CD4-positive, CD25-positive, alpha-beta regulatory T cell (primary cell): Measurements from ENCODE around the gene ABHD4. TPM values are rescaled to one million over a fixed set of nuclear protein-coding genes. Genes with fewer than 3 reads are reported as not detected.

Experiments used
- ATAC-seq, 2 donors: fragments of 150-1000 bp; cut with Tn5 transposase; one replicate each; pipeline ENCODE4 v1.10.0; 2021; ENCODE audit warnings: low read depth in 2 of 2, moderate number of reproducible peaks in 2 of 2, moderate library complexity in 1 of 2
- DNase-seq, 3 donors: peaks; one replicate each; pipeline versions ENCODE4 v3.0.0 to v3.0.0-alpha.2; 2012 to 2022; ENCODE audit warnings: mixed read lengths in 1 of 3
- H3K27ac ChIP-seq: one replicate; pipeline ENCODE4 v1.7.0; 2013; ENCODE audit warnings: mild to moderate bottlenecking, low read length; ENCODE audit not compliant: insufficient read depth, poor library complexity, severe bottlenecking
- H3K27me3 ChIP-seq: one replicate; pipeline ENCODE4 v1.7.0; 2013; ENCODE audit warnings: low read length; ENCODE audit not compliant: control insufficient read depth, insufficient read depth
- H3K36me3 ChIP-seq: one replicate; pipeline ENCODE4 v1.7.0; 2013; ENCODE audit warnings: mild to moderate bottlenecking, low read length, moderate library complexity; ENCODE audit not compliant: control insufficient read depth, insufficient read depth
- H3K4me1 ChIP-seq: 2 replicates; pipeline ENCODE4 v1.7.0; 2013; ENCODE audit warnings: mild to moderate bottlenecking, low read length; ENCODE audit not compliant: insufficient read depth, control insufficient read depth, poor library complexity, severe bottlenecking
- H3K4me3 ChIP-seq: one replicate; pipeline ENCODE4 v1.7.0; 2013; ENCODE audit warnings: low read depth, mild to moderate bottlenecking, low read length, moderate library complexity
- H3K9me3 ChIP-seq, 2 experiments: 1 replicate in 1 of 2; 2 replicates in 1 of 2; pipeline ENCODE4 v1.7.0; 2013; ENCODE audit warnings: low read length in 2 of 2, mild to moderate bottlenecking in 1 of 2, moderate library complexity in 1 of 2; ENCODE audit not compliant: control insufficient read depth in 2 of 2
- H3K27ac Mint-ChIP-seq, 3 donors: one replicate each; pipeline ENCODE4 v1.8.0; 2020 to 2022; ENCODE audit warnings: mild to moderate bottlenecking in 3 of 3, mixed read lengths in 3 of 3, moderate library complexity in 2 of 3
- H3K27me3 Mint-ChIP-seq: one replicate; pipeline ENCODE4 v1.8.0; 2022; ENCODE audit warnings: mild to moderate bottlenecking, mixed read lengths
- H3K36me3 Mint-ChIP-seq: one replicate; pipeline ENCODE4 v1.8.0; 2020; ENCODE audit warnings: mixed read lengths
- H3K4me1 Mint-ChIP-seq, 4 donors: one replicate each; pipeline ENCODE4 v1.8.0; 2020 to 2022; ENCODE audit warnings: mixed read lengths in 4 of 4, mild to moderate bottlenecking in 1 of 4
- H3K4me3 Mint-ChIP-seq, 4 donors: one replicate each; pipeline ENCODE4 v1.8.0; 2020 to 2022; ENCODE audit warnings: mild to moderate bottlenecking in 4 of 4, mixed read lengths in 4 of 4, moderate library complexity in 3 of 4
- H3K9me3 Mint-ChIP-seq, 7 donors: one replicate each; pipeline ENCODE4 v1.8.0; 2020 to 2022; ENCODE audit warnings: mixed read lengths in 7 of 7, mild to moderate bottlenecking in 3 of 7, moderate library complexity in 2 of 7
- polyA plus RNA-seq, 4 donors: library from polyadenylated mRNA; unstranded; fragments of 300-500 nt; fragmentation: Illumina TruSeq; gene quantifications; one replicate each; pipeline ENCODE4 v1.2.3, GENCODE V29; 2021
- total RNA-seq: library from RNA; stranded (reverse); gene quantifications from one replicate; pipeline ENCODE4 v1.2.3, GENCODE V29; 2022

Gene ABHD4
- total and polyA plus RNA-seq, 5 donors from 2014 or later, result 10.1 to 13.4 (median 10.7) TPM

- Histone ChIP-seq H3K4me3 (no peak overlapping the region), H3K36me3 (peaks cover 35% of the 10 kb centered on the region), H3K4me1 (peaks cover 16% of the 10 kb centered on the region), H3K9me3 (no peaks in the 10 kb centered on the region), H3K27me3 (no peaks in the 10 kb centered on the region), H3K27ac (no peak overlapping the region)
- peaks cover 45% of the 10 kb centered on the region for H3K36me3 Mint-ChIP-seq
- no peak for ATAC-seq
- H3K9me3 Mint-ChIP-seq, result peaks cover 0 to 3% (median 0%) of the 10 kb centered on the region in 7 donors
- H3K27me3 Mint-ChIP-seq, result peaks cover 1% of the 10 kb centered on the region
- peak overlapping the region in 1 of 3 donors; percentile 20 for H3K27ac Mint-ChIP-seq
- DNase-seq, result no peak
- peak overlapping the region in 1 of 4 donors; percentile 4 for H3K4me3 Mint-ChIP-seq
- H3K4me1 Mint-ChIP-seq, result peaks cover 8 to 40% (median 30%) of the 10 kb centered on the region in 4 donors
These were observed 3.4 kb downstream of the ABHD4 start for GRCh38 chr14:22601456-22601855.

- peak overlapping the region in 1 of 4 donors; percentile 4 for H3K4me3 Mint-ChIP-seq
- H3K27ac Mint-ChIP-seq, result peak overlapping the region in 1 of 3 donors; percentile 37
- no peaks in the 10 kb centered on the region for H3K27me3 ChIP-seq
- peaks cover 48% of the 10 kb centered on the region for H3K36me3 Mint-ChIP-seq
- H3K27me3 Mint-ChIP-seq, result no peaks in the 10 kb centered on the region
- H3K9me3 Mint-ChIP-seq, result peaks cover 0 to 3% (median 0%) of the 10 kb centered on the region in 7 donors
- H3K9me3 ChIP-seq, result no peaks in the 10 kb centered on the region
- H3K4me1 Mint-ChIP-seq, result peaks cover 8 to 40% (median 30%) of the 10 kb centered on the region in 4 donors
- ATAC-seq (no peak), DNase-seq (no peak)
- H3K36me3 ChIP-seq, result peaks cover 41% of the 10 kb centered on the region
- H3K27ac ChIP-seq, result no peak overlapping the region
- H3K4me3 ChIP-seq, result no peak overlapping the region
- H3K4me1 ChIP-seq, result peaks cover 16% of the 10 kb centered on the region
These were observed 3.9 kb downstream of the ABHD4 start for GRCh38 chr14:22601996-22602395.

- H3K36me3 Mint-ChIP-seq, result peaks cover 53% of the 10 kb centered on the region
- peaks cover 0 to 3% (median 0%) of the 10 kb centered on the region in 7 donors for H3K9me3 Mint-ChIP-seq
- peaks cover 8 to 34% (median 27%) of the 10 kb centered on the region in 4 donors for H3K4me1 Mint-ChIP-seq
- peak overlapping the region in 1 of 4 donors; percentile 4 for H3K4me3 Mint-ChIP-seq
- peaks cover 14% of the 10 kb centered on the region for H3K4me1 ChIP-seq
- no peaks in the 10 kb centered on the region for H3K27me3 Mint-ChIP-seq
- no peak overlapping the region for H3K27ac ChIP-seq
- no peak for ATAC-seq
- DNase-seq, result no peak
- no peak overlapping the region for H3K4me3 ChIP-seq
- H3K36me3 ChIP-seq, result peaks cover 48% of the 10 kb centered on the region
- peak overlapping the region in 1 of 3 donors; percentile 60 for H3K27ac Mint-ChIP-seq
- H3K9me3 ChIP-seq, result no peaks in the 10 kb centered on the region
- H3K27me3 ChIP-seq, result no peaks in the 10 kb centered on the region
These were observed 4.8 kb downstream of the ABHD4 start for GRCh38 chr14:22602862-22603261.

- ATAC-seq, result no peak
- DNase-seq, result no peak
- no peaks in the 10 kb centered on the region for H3K9me3 ChIP-seq
- H3K27ac ChIP-seq, result no peak overlapping the region
- Mint-ChIP-seq H3K4me3 (peak overlapping the region in 1 of 4 donors; percentile 4), H3K9me3 (peaks cover 0 to 3% (median 0%) of the 10 kb centered on the region in 7 donors), H3K27ac (no peak overlapping the region), H3K27me3 (no peaks in the 10 kb centered on the region), H3K4me1 (peaks cover 0 to 8% (median 5%) of the 10 kb centered on the region in 4 donors), H3K36me3 (peaks cover 70% of the 10 kb centered on the region)
- no peaks in the 10 kb centered on the region for H3K4me1 ChIP-seq
- no peak overlapping the region for H3K4me3 ChIP-seq
- peaks cover 64% of the 10 kb centered on the region for H3K36me3 ChIP-seq
- H3K27me3 ChIP-seq, result no peaks in the 10 kb centered on the region
These were observed 8.3 kb downstream of the ABHD4 start for GRCh38 chr14:22606380-22606779.

- H3K27ac ChIP-seq, result no peak overlapping the region
- Mint-ChIP-seq H3K4me1 (peaks cover 0 to 6% (median 0%) of the 10 kb centered on the region in 4 donors), H3K9me3 (peaks cover 0 to 3% (median 0%) of the 10 kb centered on the region in 7 donors), H3K36me3 (peaks cover 71% of the 10 kb centered on the region), H3K27me3 (no peaks in the 10 kb centered on the region), H3K4me3 (no peak overlapping the region), H3K27ac (peak overlapping the region in 1 of 3 donors; percentile 13)
- H3K4me3 ChIP-seq, result no peak overlapping the region
- ATAC-seq, result no peak
- H3K36me3 ChIP-seq, result peaks cover 59% of the 10 kb centered on the region
- H3K9me3 ChIP-seq, result no peaks in the 10 kb centered on the region
- no peaks in the 10 kb centered on the region for H3K4me1 ChIP-seq
- H3K27me3 ChIP-seq, result no peaks in the 10 kb centered on the region
- no peak for DNase-seq
These were observed 9.2 kb downstream of the ABHD4 start for GRCh38 chr14:22607291-22607690.

- Mint-ChIP-seq H3K9me3 (peaks cover 0 to 3% (median 0%) of the 10 kb centered on the region in 7 donors), H3K27ac (no peak overlapping the region), H3K36me3 (peaks cover 44% of the 10 kb centered on the region), H3K27me3 (no peaks in the 10 kb centered on the region), H3K4me3 (no peak overlapping the region), H3K4me1 (peaks cover 0 to 2% (median 0%) of the 10 kb centered on the region in 4 donors)
- Histone ChIP-seq H3K27ac (no peak overlapping the region), H3K36me3 (peaks cover 36% of the 10 kb centered on the region), H3K27me3 (no peaks in the 10 kb centered on the region), H3K9me3 (no peaks in the 10 kb centered on the region), H3K4me3 (no peak overlapping the region), H3K4me1 (no peaks in the 10 kb centered on the region)
- DNase-seq, result no peak
- no peak for ATAC-seq
These were observed 12.8 kb downstream of the ABHD4 start for GRCh38 chr14:22610931-22611330.

GRCh38 chr14:22613106-22613695 is 15.1 kb downstream of the ABHD4 start:
- Mint-ChIP-seq H3K27ac (peak overlapping the region in 1 of 3 donors; percentile 72), H3K27me3 (no peaks in the 10 kb centered on the region), H3K36me3 (peaks cover 28% of the 10 kb centered on the region), H3K4me1 (peaks cover 0 to 2% (median 0%) of the 10 kb centered on the region in 4 donors), H3K4me3 (no peak overlapping the region), H3K9me3 (peaks cover 0 to 3% (median 0%) of the 10 kb centered on the region in 7 donors)
- no peaks in the 10 kb centered on the region for H3K4me1 ChIP-seq
- H3K27me3 ChIP-seq, result no peaks in the 10 kb centered on the region
- no peak for DNase-seq
- H3K4me3 ChIP-seq, result no peak overlapping the region
- H3K9me3 ChIP-seq, result no peaks in the 10 kb centered on the region
- ATAC-seq, result no peak
- H3K36me3 ChIP-seq, result peaks cover 17% of the 10 kb centered on the region
- H3K27ac ChIP-seq, result no peak overlapping the region

GRCh38 chr14:22613736-22614239 is 15.7 kb downstream of the ABHD4 start:
- ATAC-seq (no peak), DNase-seq (no peak)
- Mint-ChIP-seq H3K27me3 (no peaks in the 10 kb centered on the region), H3K27ac (no peak overlapping the region), H3K4me3 (no peak overlapping the region), H3K9me3 (peaks cover 0 to 3% (median 0%) of the 10 kb centered on the region in 7 donors), H3K36me3 (peaks cover 25% of the 10 kb centered on the region), H3K4me1 (peaks cover 0 to 2% (median 0%) of the 10 kb centered on the region in 4 donors)
- H3K9me3 ChIP-seq, result no peaks in the 10 kb centered on the region
- no peak overlapping the region for H3K27ac ChIP-seq
- H3K36me3 ChIP-seq, result peaks cover 17% of the 10 kb centered on the region
- H3K4me3 ChIP-seq, result no peak overlapping the region
- no peaks in the 10 kb centered on the region for H3K4me1 ChIP-seq
- no peaks in the 10 kb centered on the region for H3K27me3 ChIP-seq
